Right kidney (tissue), 1 donor: ENCODE measurements around the gene GFPT2.

Experiments
- DNase-seq: peaks from one replicate; pipeline ENCODE4 v3.0.0-alpha.2; 2016

The GFPT2 gene

GRCh38 chr5:180350711-180351465 lies 2.2 kb downstream of the GFPT2 start:
- DNase-seq = no peak

DNA sequence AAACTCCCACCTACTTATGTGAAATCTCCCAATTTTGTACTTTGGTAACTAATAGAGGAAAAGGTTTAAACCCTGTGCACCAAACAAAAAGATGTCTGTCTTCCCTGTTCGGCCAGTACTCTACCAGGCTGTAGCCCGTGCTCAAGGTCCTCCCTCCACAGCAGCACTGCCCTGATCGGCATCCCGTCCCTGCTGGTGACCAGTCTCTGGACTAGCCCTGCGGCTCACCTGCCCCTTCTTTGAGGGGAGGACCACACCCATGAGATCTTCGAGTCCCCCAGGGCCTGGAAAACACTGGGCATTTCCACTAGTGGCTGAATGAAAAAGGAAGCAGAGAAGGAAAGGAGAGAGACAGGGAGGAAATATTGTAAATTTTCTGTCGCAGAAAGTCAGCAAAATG lies 2.8 kb downstream of the GFPT2 start:
- DNase-seq = no peak

DNA sequence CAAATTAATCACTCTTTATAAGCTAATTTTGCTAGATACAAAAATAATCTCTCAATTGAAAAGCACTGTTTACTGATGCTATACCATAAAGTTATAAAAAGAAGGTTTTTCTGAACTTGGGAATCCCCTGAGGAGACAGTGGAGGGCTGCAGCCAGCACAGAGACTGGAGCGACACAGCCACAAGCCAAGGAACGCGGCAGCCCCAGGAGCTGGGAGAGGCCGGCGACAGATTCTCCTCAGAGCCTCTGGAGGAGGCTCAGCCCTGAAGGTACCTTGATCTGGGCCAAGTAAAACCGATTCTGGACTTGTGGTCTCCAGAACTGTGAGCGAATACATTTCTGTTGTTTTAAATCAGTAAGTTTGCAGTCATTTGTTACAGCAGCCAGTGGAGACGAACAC lies 3.7 kb downstream of the GFPT2 start:
- no peak for DNase-seq

DNA sequence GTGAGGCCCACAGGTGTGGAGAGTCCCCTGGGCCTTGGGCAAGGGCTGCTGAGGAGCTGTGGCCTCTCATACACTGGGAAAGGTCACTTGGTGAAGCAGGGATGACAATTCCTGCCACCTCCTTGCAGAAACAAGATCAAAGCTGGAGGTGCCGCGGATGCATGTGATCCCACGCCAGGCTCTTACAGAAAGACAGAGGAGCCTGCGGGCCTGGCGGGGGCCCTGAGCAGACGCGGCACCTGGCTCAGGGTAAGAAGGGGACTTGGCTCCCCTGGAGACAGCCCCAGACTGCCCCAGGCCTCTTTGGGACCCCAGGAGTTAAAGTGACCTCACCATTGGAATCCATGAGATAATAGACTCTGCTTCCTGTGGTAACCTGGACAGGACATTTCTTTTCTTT lies 4.8 kb downstream of the GFPT2 start:
- DNase-seq = no peak

- no peak for DNase-seq
Measured at GRCh38 chr5:180347702-180348101, 5.4 kb downstream of the GFPT2 start.

DNA sequence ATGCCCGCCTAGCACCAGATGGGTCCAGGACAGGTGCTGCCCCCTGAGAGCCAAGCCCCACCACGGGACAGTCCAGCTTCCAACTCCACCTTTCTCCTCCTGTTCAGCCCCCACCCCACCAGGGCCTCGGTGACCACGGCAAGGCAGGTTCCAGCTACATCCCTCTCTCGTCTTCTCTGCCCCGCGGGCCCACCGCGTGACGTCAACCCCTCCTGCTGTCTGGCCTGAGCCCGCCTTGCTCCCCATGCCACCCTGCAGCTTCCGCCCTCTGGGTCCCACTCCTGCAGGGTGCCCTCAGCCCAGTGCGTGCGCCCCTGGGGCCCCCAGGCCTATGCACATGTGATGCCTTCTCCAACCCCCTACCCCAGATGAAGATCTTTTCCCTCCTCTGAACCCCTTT lies 6.8 kb downstream of the GFPT2 start:
- DNase-seq = no peak

- no peak for DNase-seq
Measured at GRCh38 chr5:180345781-180346180, 7.4 kb downstream of the GFPT2 start.

DNA sequence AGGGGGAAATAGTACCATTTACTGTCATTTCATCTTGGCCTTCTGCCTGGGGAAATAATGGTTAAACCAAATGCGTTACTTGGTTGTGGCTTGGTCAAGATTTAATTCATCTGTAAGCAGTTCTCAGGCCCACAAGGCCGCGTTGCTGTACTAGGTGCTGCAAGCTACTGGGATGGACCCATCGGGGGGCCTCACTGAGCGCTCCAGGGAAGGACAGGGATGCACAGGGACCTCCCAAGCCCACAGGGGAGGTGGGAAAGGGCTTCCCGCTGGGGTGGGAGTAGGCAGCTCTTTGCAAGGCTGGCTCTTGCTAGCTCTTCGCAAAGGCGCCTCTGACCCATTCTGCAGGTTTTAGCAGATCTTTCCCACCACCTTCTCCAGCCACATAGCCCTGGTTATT lies 8.0 kb downstream of the GFPT2 start:
- DNase-seq = no peak

GRCh38 chr5:180344696-180344999 lies 8.5 kb downstream of the GFPT2 start:
- DNase-seq = no peak

GRCh38 chr5:180343831-180344695 lies 9.1 kb downstream of the GFPT2 start:
- no peak for DNase-seq

DNA sequence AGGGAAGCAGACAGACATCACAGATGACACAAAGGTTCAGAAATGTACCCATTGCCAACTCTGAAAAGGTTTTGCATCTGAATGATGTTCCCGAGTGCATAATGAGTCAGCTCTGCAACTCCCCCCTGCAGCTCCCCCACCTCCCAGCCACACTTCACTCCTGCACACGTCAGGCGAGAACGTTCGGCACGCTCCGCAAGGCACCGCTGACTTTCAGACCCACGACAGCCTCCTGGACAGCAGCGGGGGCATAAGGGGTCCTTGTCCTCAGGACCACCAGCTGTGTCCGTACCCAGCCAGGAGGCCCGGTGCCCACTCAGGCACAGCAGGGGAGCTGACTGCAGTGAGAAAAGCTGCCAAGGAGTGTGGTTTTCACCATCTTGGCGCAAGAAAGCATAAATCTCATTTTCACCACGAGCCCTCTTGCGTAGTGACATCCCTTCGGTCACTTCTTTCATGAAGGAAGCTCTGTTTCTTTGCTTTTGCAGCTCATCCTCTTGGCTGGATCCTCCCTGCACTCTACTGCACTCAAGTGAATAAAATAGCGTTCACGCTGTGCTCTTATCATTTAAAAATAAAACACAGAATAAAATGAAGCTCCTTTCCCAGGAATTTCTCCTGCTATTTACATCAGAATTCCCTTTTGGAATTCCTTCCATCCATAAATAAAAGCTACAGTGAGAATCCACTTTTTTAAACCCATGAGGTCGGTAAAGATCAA lies 9.9 kb downstream of the GFPT2 start:
- no peak for DNase-seq

DNA sequence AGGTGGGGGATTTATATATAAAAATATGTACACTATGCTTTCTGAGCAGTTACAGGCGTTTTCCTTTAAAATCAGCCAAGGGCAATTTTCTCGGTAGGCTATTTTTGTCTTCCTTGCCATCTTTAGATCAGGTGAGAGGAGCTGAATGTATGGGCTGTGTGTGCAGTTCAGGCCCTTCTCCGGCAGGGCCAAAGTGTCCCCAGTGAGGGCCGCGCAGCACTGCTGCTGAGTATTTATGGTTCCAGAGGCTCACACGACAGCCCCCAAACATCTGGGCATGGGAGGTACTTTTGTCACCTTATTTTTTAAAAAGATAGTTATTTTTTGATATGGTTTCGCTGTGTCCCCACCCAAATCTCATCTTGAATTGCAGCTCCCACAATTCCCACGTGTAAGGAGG lies 11.5 kb downstream of the GFPT2 start:
- DNase-seq = no peak

DNA sequence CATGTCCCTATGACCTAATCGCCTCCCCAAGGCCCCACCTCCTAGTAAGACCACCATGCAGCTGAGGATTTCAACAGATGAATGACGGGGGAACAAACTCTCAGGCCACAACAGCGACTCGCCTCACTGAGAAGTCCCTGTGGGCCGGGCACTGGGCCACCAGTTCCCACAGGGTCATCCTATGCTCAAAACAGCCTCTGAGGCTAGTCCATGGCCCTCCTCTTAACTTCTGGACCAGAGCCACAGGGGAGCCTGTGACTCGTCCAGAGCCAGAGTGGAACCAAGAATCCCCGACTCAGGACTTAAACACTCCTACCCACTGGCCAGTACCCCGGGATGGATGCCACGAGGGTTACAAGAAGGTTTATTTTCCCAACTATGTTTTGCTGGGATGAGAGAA lies 12.3 kb downstream of the GFPT2 start:
- no peak for DNase-seq

DNA sequence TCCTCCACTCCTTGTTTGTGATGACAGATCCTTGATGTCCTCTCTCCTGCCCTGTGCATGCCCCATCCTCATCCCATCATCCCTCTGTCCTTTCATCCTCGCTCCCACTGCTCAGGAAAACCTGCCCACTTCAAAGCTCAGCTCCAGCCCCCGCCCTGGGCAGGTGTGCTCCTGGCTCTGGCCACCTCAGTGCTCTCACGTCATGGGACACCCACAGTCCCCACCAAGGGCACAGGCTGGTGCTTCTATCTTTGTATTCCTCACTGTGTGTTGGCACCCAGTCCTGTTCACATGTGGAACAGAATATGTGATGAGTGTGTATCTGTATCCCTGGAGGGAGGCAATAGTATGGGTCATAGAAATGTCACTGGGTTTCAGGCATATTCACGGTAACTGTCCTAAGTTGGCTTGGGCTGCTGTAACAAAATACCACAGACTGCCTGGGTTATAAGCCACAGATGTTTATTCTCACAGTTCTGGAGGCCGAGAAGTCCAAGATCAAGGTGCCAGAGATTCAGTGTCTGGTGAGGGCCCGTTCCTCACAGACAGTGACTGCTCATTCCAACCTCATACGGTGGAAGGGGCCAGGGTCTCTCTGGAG lies 13.5 kb downstream of the GFPT2 start:
- no peak for DNase-seq

GRCh38 chr5:180338001-180338707 lies 15.0 kb downstream of the GFPT2 start:
- DNase-seq = no peak

- no peak for DNase-seq
Measured at GRCh38 chr5:180336234-180337020, 16.7 kb downstream of the GFPT2 start.

- DNase-seq = no peak
Measured at GRCh38 chr5:180335614-180336233, 17.4 kb downstream of the GFPT2 start.

DNA sequence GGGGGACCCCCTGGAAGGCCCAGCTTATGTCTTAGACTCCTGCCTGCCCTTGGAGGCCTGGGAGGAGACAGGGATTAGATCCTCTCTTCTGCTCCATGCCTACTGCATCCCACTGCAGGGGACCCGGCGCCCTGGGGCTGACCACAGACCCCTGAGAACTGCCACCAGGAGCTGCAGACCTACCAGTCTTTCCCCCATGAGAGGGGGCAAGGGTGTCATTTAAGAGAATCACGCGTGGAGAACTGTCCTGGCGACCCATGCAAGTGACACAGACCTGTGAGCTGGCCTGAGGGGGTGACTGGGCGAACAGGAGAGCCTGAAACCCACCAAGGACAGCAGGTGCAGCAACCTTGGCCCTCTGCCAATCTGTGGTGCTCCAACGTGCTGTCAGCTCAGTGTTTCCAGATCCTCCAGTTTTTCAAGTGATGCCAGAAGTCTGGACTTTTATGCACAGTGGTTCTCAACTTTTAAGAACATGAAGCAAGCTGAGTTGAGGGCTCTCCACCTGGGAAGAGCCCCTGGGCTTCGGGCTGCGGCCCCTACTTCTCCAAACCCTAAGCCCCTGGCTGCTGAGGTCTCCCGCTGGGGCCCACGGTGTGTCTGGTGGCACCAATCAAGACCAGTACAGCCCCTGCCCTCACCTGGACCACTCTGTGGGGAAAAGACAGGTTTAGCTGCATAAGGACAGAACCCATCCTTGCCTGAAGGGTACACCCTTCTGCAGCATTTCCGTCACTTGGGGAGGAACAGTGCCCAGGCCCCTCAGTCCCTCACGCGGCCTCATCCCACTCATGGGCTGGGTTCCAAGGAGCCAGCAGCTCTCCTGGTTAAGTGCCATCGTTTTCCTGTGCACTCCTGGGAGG lies 18.2 kb downstream of the GFPT2 start:
- DNase-seq = no peak

GRCh38 chr5:180334176-180334575 lies 19.0 kb downstream of the GFPT2 start:
- DNase-seq = no peak

- DNase-seq = no peak
Measured at GRCh38 chr5:180333661-180334060, 19.5 kb downstream of the GFPT2 start.
